Tibial nerve (tissue), 4 donors: ENCODE results near the gene KIF3C. TPM values are rescaled to one million over a fixed set of nuclear protein-coding genes. Genes with fewer than 3 reads are reported as not detected.
A peak's percentile ranks its signal among the peaks of the same experiment; 100 is the strongest.

Experiments
- DNase-seq, 2 donors: peaks; one replicate each; pipeline ENCODE4 v3.0.0-alpha.2; 2019; ENCODE audit warnings: low spot score in 2 of 2
- H3K27ac ChIP-seq, 4 donors: fragments of 200-600 bp; sonication (generic) in 3 of 4; one replicate each; pipeline ENCODE4 v1.5.1; 2017 to 2019; ENCODE audit warnings: mild to moderate bottlenecking in 1 of 4
- H3K27me3 ChIP-seq, 2 donors: fragments of 200-600 bp; sonication (generic) in 1 of 2; one replicate each; pipeline versions ENCODE4 v1.5.1 to v1.6.0; 2017 to 2019
- H3K36me3 ChIP-seq, 3 donors: fragments of 200-600 bp; sonication (generic); one replicate each; pipeline ENCODE4 v1.5.1; 2018 to 2019
- H3K4me1 ChIP-seq, 4 donors: fragments of 200-600 bp; sonication (generic) in 3 of 4; one replicate each; pipeline ENCODE4 v1.5.1; 2017 to 2019
- H3K4me3 ChIP-seq, 4 donors: fragments of 200-600 bp; sonication (generic) in 3 of 4; one replicate each; pipeline ENCODE4 v1.5.1; 2017 to 2019; ENCODE audit warnings: mild to moderate bottlenecking in 1 of 4, moderate library complexity in 1 of 4
- H3K9me3 ChIP-seq, 4 donors: fragments of 200-600 bp; sonication (generic) in 3 of 4; one replicate each; pipeline ENCODE4 v1.5.1; 2017 to 2019
- EP300 ChIP-seq, 2 donors: sonication (generic); formaldehyde crosslinking; IDR thresholded peaks; one replicate each; pipeline ENCODE4 v1.6.1; 2017; ENCODE audit warnings: antibody characterized with exemption in 2 of 2, mild to moderate bottlenecking in 1 of 2
- POLR2A ChIP-seq, 2 donors: fragments of 450-650 bp; IDR thresholded peaks; one replicate each; pipeline ENCODE4 v1.6.1; 2017; ENCODE audit warnings: antibody characterized with exemption in 2 of 2, mild to moderate bottlenecking in 2 of 2, moderate library complexity in 2 of 2
- WGBS, 2 donors: methylation state at CpG; one replicate each; pipeline ENCODE4 v1.1.5; 2018; 5-methylcytosine and 5-hydroxymethylcytosine counted together
- total RNA-seq, 4 donors: library from RNA; depleted of rRNA; stranded (reverse); fragments of >200 nt; gene quantifications; one replicate each; pipeline ENCODE4 v1.1.0, GENCODE V29; 2016
- TF ChIP-seq, protein P1 (sequence below), 5 experiments: fragments of 200-600 bp in 3 of 5; fragments of 450-650 bp in 2 of 5; sonication (generic) in 3 of 5; IDR thresholded peaks; one replicate each; pipeline ENCODE4 v1.5.1; 2016 to 2019; ENCODE audit warnings: antibody characterized with exemption in 5 of 5, mild to moderate bottlenecking in 3 of 5, moderate library complexity in 2 of 5

KIF3C gene
- total RNA-seq, 4 donors from 2014 or later, result 20.2 to 31.9 (median 22.8) TPM

GRCh38 chr2:25972049-25972823, 10.1 kb downstream of the KIF3C start:
- Histone ChIP-seq H3K36me3 (peaks cover 0 to 20% (median 0%) of the 10 kb centered on the region in 3 donors), H3K4me3 (no peak overlapping the region), H3K27me3 (no peaks in the 10 kb centered on the region), H3K9me3 (no peaks in the 10 kb centered on the region), H3K27ac (peak overlapping the region; percentile 51 to 85 (median 68)), H3K4me1 (peaks cover 0 to 26% (median 0%) of the 10 kb centered on the region in 4 donors)
- WGBS, 2 donors, result 61% methylated on average over 7 of the region's 7 CpGs
- DNase-seq, result no peak
- TF ChIP-seq POLR2A (IDR thresholded peaks at IDR 0.05) (peak in 1 of 2 donors; percentile 15), EP300 (IDR thresholded peaks at IDR 0.05) (peak in 1 of 2 donors; percentile 59)
- TF ChIP-seq, protein P1, sequence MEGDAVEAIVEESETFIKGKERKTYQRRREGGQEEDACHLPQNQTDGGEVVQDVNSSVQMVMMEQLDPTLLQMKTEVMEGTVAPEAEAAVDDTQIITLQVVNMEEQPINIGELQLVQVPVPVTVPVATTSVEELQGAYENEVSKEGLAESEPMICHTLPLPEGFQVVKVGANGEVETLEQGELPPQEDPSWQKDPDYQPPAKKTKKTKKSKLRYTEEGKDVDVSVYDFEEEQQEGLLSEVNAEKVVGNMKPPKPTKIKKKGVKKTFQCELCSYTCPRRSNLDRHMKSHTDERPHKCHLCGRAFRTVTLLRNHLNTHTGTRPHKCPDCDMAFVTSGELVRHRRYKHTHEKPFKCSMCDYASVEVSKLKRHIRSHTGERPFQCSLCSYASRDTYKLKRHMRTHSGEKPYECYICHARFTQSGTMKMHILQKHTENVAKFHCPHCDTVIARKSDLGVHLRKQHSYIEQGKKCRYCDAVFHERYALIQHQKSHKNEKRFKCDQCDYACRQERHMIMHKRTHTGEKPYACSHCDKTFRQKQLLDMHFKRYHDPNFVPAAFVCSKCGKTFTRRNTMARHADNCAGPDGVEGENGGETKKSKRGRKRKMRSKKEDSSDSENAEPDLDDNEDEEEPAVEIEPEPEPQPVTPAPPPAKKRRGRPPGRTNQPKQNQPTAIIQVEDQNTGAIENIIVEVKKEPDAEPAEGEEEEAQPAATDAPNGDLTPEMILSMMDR (IDR thresholded peaks at IDR 0.05), result no peak

DNA sequence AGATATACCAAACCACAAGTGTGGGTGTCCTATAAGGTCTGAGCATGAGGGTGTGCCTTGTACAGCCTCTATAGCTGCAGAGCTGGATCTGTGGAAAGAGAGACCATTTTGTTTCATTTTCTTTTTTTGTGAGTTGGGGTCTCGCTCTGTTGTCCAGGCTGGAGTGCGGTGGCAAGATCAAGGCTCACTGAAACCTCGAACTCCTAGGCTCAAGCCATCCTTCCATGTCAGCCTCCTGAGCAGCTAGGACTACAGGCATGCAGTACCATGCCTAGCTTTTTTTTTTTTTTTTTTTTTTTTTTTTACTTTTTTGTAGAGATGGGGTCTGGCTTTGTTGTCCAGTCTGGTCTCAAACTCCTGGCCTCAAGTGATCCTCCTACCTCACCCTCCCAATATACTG, 10.7 kb downstream of the KIF3C start:
- peak overlapping the region in 2 of 4 donors; percentile 82 to 85 for H3K27ac ChIP-seq
- peaks cover 0 to 14% (median 0%) of the 10 kb centered on the region in 3 donors for H3K36me3 ChIP-seq
- DNase-seq, result no peak
- no peak overlapping the region for H3K4me3 ChIP-seq
- 80 to 90% methylated on average over 3 of the region's 3 CpGs for WGBS, 2 donors
- H3K27me3 ChIP-seq, result no peaks in the 10 kb centered on the region
- TF ChIP-seq POLR2A (IDR thresholded peaks at IDR 0.05) (no peak), EP300 (IDR thresholded peaks at IDR 0.05) (no peak)
- TF ChIP-seq, protein P1 (IDR thresholded peaks at IDR 0.05), result no peak
- peaks cover 0 to 26% (median 0%) of the 10 kb centered on the region in 4 donors for H3K4me1 ChIP-seq
- H3K9me3 ChIP-seq, result no peaks in the 10 kb centered on the region

- Histone ChIP-seq H3K4me3 (no peak overlapping the region), H3K4me1 (peaks cover 0 to 33% (median under 1%) of the 10 kb centered on the region in 4 donors), H3K27me3 (no peaks in the 10 kb centered on the region), H3K9me3 (no peaks in the 10 kb centered on the region), H3K36me3 (no peaks in the 10 kb centered on the region), H3K27ac (peak overlapping the region in 2 of 4 donors; percentile 71 to 85)
- TF ChIP-seq, protein P1 (IDR thresholded peaks at IDR 0.05), result no peak
- no peak for TF ChIP-seq POLR2A (IDR thresholded peaks at IDR 0.05)
- TF ChIP-seq EP300 (IDR thresholded peaks at IDR 0.05), result no peak
- WGBS, 2 donors, result 91 to 92% methylated on average over 7 of the region's 7 CpGs
- no peak for DNase-seq
Observed at GRCh38 chr2:25966531-25967270, 15.6 kb downstream of the KIF3C start.

- no peaks in the 10 kb centered on the region for H3K36me3 ChIP-seq
- WGBS, 2 donors, result 59 to 85% methylated on average over 5 to 7 of the region's 7 CpGs
- no peak overlapping the region for H3K4me3 ChIP-seq
- H3K27me3 ChIP-seq, result no peaks in the 10 kb centered on the region
- H3K27ac ChIP-seq, result peak overlapping the region in 3 of 4 donors; percentile 20 to 85 (median 71)
- no peaks in the 10 kb centered on the region for H3K9me3 ChIP-seq
- TF ChIP-seq, protein P1 (IDR thresholded peaks at IDR 0.05), result no peak
- TF ChIP-seq EP300 (IDR thresholded peaks at IDR 0.05) (no peak), POLR2A (IDR thresholded peaks at IDR 0.05) (no peak)
- DNase-seq, result no peak
- peaks cover 0 to 47% (median 6%) of the 10 kb centered on the region in 4 donors for H3K4me1 ChIP-seq
Observed at GRCh38 chr2:25964891-25965290, 17.4 kb downstream of the KIF3C start.
